ENCODE data around the gene REC114.
"Not testable (repeated sequence)": the region's sequence is repeated elsewhere in the genome, so short reads cannot be mapped to it uniquely, and the experiment has no call there.

The REC114 gene

GRCh38 chr15:73522011-73522410 lies 79.0 kb downstream of the REC114 start:
- in situ Hi-C loops (cut with MboI; ENCODE audit: low sequenced_read_pairs): no loop called here

GRCh38 chr15:73524919-73525318 lies 82.0 kb downstream of the REC114 start:
- in situ Hi-C loops (cut with MboI; ENCODE audit: low sequenced_read_pairs): no loop called here

- in situ Hi-C loops (cut with MboI; ENCODE audit: low sequenced_read_pairs): no loop called here
Observed at GRCh38 chr15:73527598-73527997, 84.6 kb downstream of the REC114 start.

- in situ Hi-C loops (cut with MboI; ENCODE audit: low sequenced_read_pairs): no loop called here
Observed at GRCh38 chr15:73530649-73531048, 87.7 kb downstream of the REC114 start.

- in situ Hi-C loops (cut with MboI; ENCODE audit: low sequenced_read_pairs): no loop called here
Observed at GRCh38 chr15:73538123-73538522, 95.2 kb downstream of the REC114 start.

GRCh38 chr15:73538563-73539211 lies 95.7 kb downstream of the REC114 start:
- in situ Hi-C loops (cut with MboI; ENCODE audit: low sequenced_read_pairs): no loop called here

GRCh38 chr15:73539212-73540128 lies 96.5 kb downstream of the REC114 start:
- in situ Hi-C loops (cut with MboI; ENCODE audit: low sequenced_read_pairs): no loop called here

- in situ Hi-C loops (cut with MboI; ENCODE audit: low sequenced_read_pairs): no loop called here
Observed at GRCh38 chr15:73540161-73540560, 97.2 kb downstream of the REC114 start.

GRCh38 chr15:73541479-73541878 lies 98.5 kb downstream of the REC114 start:
- in situ Hi-C loops (cut with MboI; ENCODE audit: low sequenced_read_pairs): no loop called here

GRCh38 chr15:73548925-73549324 lies 106.0 kb downstream of the REC114 start:
- in situ Hi-C loops (cut with MboI; ENCODE audit: low sequenced_read_pairs): not testable (repeated sequence)

- in situ Hi-C loops (cut with MboI; ENCODE audit: low sequenced_read_pairs): loop anchor here (25.0 kb wide), 1 partner anchor 162 kb away; no protein-coding TSS in a partner anchor
Observed at GRCh38 chr15:73550190-73550589, 107.2 kb downstream of the REC114 start.

- in situ Hi-C loops (cut with MboI; ENCODE audit: low sequenced_read_pairs): loop anchor here (25.0 kb wide), 1 partner anchor 157 kb away; no protein-coding TSS in a partner anchor
Observed at GRCh38 chr15:73555080-73555479, 112.1 kb downstream of the REC114 start.

- in situ Hi-C loops (cut with MboI; ENCODE audit: low sequenced_read_pairs): loop anchor here (25.0 kb wide), 1 partner anchor 154 kb away; no protein-coding TSS in a partner anchor
Observed at GRCh38 chr15:73558529-73558928, 115.6 kb downstream of the REC114 start.

- in situ Hi-C loops (cut with MboI; ENCODE audit: low sequenced_read_pairs): loop anchor here (25.0 kb wide), 1 partner anchor 152 kb away; no protein-coding TSS in a partner anchor
Observed at GRCh38 chr15:73560501-73561117, 117.6 kb downstream of the REC114 start.

- in situ Hi-C loops (cut with MboI; ENCODE audit: low sequenced_read_pairs): loop anchor here (25.0 kb wide), 1 partner anchor 148 kb away; no protein-coding TSS in a partner anchor
Observed at GRCh38 chr15:73564255-73564654, 121.3 kb downstream of the REC114 start.

GRCh38 chr15:73567020-73567419 lies 124.1 kb downstream of the REC114 start:
- in situ Hi-C loops (cut with MboI; ENCODE audit: low sequenced_read_pairs): loop anchor here (25.0 kb wide), 1 partner anchor 145 kb away; no protein-coding TSS in a partner anchor

- in situ Hi-C loops (cut with MboI; ENCODE audit: low sequenced_read_pairs): loop anchor here (25.0 kb wide), 1 partner anchor 144 kb away; no protein-coding TSS in a partner anchor
Observed at GRCh38 chr15:73568564-73569280, 125.8 kb downstream of the REC114 start.

GRCh38 chr15:73569361-73569760 lies 126.4 kb downstream of the REC114 start:
- in situ Hi-C loops (cut with MboI; ENCODE audit: low sequenced_read_pairs): loop anchor here (25.0 kb wide), 1 partner anchor 143 kb away; no protein-coding TSS in a partner anchor

GRCh38 chr15:73570355-73571032 lies 127.5 kb downstream of the REC114 start:
- in situ Hi-C loops (cut with MboI; ENCODE audit: low sequenced_read_pairs): loop anchor here (25.0 kb wide), 1 partner anchor 142 kb away; no protein-coding TSS in a partner anchor

GRCh38 chr15:73571346-73571745 lies 128.4 kb downstream of the REC114 start:
- in situ Hi-C loops (cut with MboI; ENCODE audit: low sequenced_read_pairs): loop anchor here (25.0 kb wide), 1 partner anchor 141 kb away; no protein-coding TSS in a partner anchor

Measured in HL-60/S4 treated with phorbol 12-myristate 13-acetate at 8.2 ng/mL for 4 days and 3 days (cell line).